Forelimb muscle (tissue), 1 donor: Measurements from ENCODE around the gene TTC4. TPM values are rescaled to one million over a fixed set of nuclear protein-coding genes. Genes with fewer than 3 reads are reported as not detected.

Experiments used
- DNase-seq: peaks from one replicate; pipeline ENCODE4 v3.0.0-alpha.2; 2013; ENCODE audit warnings: low read depth
- polyA plus RNA-seq: library from polyadenylated mRNA; unstranded; fragments of 120-200 nt; gene quantifications from one replicate; pipeline ENCODE4 v1.2.1, GENCODE V29; 2013; ENCODE audit not compliant: insufficient read length

TTC4 gene
- polyA plus RNA-seq, 1 donor, result 27.6 TPM

DNA sequence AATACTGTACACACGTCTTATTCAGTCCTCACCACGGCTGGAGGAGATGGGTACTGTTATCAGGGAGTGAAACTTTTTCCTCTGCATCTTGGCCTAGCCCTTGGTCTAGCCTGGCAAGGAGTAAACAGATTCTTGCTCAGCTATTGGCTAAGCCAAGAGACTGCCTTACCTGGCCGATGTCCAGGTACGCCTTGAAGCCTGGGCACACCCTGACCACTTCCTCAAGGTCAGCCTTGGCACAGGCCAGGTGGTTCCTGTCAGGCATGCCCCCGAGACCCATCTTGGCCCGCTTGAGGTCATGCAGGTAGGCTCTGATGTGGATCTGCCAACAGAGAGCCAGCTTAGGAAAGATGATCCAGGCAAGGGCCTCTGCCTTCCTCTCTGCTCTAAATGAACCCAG lies 66.5 kb downstream of the TTC4 start:
- no peak for DNase-seq

- no peak for DNase-seq
Measured at GRCh38 chr1:54782588-54782987, 66.9 kb downstream of the TTC4 start.

- DNase-seq, result no peak
Measured at GRCh38 chr1:54784066-54784465, 68.4 kb downstream of the TTC4 start.

- no peak for DNase-seq
Measured at GRCh38 chr1:54786778-54787177, 71.1 kb downstream of the TTC4 start.

DNA sequence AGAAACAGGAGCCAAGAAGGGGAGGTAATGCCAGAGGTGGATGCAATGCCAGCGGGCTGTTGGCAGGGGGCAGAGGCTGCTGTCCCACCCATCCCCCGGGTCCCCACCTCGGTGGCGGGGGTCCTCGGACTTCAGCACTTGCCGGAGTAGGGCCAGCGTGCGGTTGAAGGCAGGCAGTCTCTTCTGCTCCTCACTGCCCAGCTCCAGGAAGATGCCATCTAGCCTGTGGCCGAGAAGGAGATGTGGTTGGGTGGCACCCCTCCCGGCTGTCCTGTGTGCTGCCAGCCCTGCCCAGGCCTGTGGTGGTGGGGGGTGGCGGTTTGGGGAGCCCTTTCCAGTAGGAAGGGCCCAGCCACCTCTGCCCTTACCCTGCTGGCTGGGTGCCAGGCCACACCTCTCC lies 71.9 kb downstream of the TTC4 start:
- no peak for DNase-seq

GRCh38 chr1:54788459-54788858 lies 72.8 kb downstream of the TTC4 start:
- no peak for DNase-seq

- DNase-seq, result no peak
Measured at GRCh38 chr1:54791880-54792522, 76.3 kb downstream of the TTC4 start.

Other genes with a start within 250 kb of the TTC4 start
- 5.1 TPM for gene ACOT11, start 167.6 kb upstream of the TTC4 start, polyA plus RNA-seq
- 0.34 TPM for gene FAM151A, start 92.3 kb upstream of the TTC4 start, polyA plus RNA-seq
- gene MROH7, start 74.1 kb upstream of the TTC4 start, polyA plus RNA-seq, result 6.0 TPM
- gene PARS2, start 48.7 kb downstream of the TTC4 start, polyA plus RNA-seq, result 3.8 TPM
- 0.05 TPM for gene TTC22, start 85.5 kb downstream of the TTC4 start, polyA plus RNA-seq
- 19.2 TPM for gene DHCR24, start 171.3 kb downstream of the TTC4 start, polyA plus RNA-seq